ENCODE data around the gene MEIS3.
A peak's percentile ranks its signal among the peaks of the same experiment; 100 is the strongest.

The MEIS3 gene

DNA sequence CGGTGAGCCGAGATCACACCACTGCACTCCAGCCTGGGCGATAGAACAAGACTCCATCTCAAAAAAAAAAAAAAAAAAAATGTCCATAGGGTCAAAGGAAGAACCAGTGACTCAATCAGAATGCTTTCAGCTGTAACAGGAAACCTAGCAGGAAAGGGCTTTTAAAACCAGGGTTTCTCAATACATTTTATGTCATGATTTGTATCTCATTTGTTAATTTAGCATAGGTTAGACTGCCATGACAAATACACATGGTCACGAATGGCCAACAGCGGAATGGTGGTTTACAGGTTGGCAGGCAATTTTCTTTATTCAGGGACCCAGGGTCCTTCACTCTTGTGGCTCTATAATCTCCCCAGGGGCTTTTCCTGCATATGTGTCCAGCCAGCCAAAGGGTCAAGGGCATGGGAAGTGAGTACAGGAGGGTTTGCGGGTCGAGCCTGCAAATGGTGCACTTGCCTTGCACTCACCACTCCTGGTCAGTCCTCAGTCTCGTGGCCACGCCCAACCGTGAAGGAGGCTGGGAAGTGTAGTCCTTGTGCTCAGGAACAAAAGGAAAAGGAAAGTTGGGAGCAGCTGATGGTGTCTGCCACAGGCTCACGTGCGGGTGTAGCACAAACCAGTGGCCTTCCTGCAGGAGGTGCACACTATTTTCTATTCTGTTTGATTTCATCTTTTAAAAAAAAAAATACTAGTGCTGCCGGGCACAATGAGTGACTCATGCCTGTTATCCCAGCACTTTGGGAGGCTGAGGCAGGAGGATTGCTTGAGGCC, 55.4 kb downstream of the MEIS3 start:
- DNase-seq (ENCODE audit: low read depth): peak; percentile 78
- H3K4me3 ChIP-seq (ENCODE audit: control insufficient read depth, low read depth, low read length): no peak overlapping the region
- TF ChIP-seq, protein P1, sequence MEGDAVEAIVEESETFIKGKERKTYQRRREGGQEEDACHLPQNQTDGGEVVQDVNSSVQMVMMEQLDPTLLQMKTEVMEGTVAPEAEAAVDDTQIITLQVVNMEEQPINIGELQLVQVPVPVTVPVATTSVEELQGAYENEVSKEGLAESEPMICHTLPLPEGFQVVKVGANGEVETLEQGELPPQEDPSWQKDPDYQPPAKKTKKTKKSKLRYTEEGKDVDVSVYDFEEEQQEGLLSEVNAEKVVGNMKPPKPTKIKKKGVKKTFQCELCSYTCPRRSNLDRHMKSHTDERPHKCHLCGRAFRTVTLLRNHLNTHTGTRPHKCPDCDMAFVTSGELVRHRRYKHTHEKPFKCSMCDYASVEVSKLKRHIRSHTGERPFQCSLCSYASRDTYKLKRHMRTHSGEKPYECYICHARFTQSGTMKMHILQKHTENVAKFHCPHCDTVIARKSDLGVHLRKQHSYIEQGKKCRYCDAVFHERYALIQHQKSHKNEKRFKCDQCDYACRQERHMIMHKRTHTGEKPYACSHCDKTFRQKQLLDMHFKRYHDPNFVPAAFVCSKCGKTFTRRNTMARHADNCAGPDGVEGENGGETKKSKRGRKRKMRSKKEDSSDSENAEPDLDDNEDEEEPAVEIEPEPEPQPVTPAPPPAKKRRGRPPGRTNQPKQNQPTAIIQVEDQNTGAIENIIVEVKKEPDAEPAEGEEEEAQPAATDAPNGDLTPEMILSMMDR (conservative IDR thresholded peaks at IDR 0.05; ENCODE audit: control insufficient read depth, insufficient read depth, low read depth, low read length): no peak

DNA sequence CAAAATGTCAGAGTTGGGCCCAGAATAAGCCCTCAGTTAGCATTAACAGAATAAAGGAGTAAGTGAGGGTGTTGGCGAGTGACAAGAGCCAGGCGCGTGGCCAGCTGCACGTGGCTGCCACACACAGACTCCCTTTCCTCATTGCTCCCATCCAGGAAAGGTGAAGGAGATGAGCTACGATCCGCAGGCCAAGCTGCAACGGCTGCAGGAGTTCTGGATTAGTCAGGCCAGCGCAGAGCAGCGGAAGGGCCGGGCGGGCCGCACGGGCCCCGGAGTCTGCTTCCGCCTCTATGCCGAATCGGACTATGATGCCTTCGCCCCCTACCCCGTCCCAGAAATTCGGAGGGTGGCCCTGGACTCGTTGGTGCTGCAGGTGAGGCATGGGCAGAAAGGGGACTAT, 57.0 kb downstream of the MEIS3 start:
- TF ChIP-seq, protein P1 (conservative IDR thresholded peaks at IDR 0.05; ENCODE audit: control insufficient read depth, insufficient read depth, low read depth, low read length): no peak
- no peak overlapping the region for H3K4me3 ChIP-seq (ENCODE audit: control insufficient read depth, low read depth, low read length)
- DNase-seq (ENCODE audit: low read depth): no peak

DNA sequence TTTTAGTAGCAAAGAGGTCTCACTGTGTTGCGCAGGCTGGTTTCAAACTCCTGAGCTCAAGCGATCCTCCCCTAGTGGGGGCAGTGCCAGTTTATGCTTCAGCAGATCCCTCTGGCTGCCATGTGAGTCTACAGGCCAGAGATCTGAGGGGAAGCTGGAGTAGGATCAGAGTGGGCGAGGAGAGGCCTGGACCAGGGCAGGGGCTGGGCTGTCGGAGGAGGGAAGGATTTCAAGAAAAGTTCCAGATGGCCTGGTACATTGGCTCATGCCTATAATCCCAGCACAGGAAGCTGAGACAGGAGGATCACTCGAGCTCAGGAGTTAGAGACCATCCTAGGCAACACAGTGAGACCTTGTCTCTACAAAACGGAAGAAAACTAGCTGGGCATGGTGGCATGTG, 60.4 kb downstream of the MEIS3 start:
- no peak overlapping the region for H3K4me3 ChIP-seq (ENCODE audit: control insufficient read depth, low read depth, low read length)
- DNase-seq (ENCODE audit: low read depth): no peak
- TF ChIP-seq, protein P1 (conservative IDR thresholded peaks at IDR 0.05; ENCODE audit: control insufficient read depth, insufficient read depth, low read depth, low read length): no peak

DNA sequence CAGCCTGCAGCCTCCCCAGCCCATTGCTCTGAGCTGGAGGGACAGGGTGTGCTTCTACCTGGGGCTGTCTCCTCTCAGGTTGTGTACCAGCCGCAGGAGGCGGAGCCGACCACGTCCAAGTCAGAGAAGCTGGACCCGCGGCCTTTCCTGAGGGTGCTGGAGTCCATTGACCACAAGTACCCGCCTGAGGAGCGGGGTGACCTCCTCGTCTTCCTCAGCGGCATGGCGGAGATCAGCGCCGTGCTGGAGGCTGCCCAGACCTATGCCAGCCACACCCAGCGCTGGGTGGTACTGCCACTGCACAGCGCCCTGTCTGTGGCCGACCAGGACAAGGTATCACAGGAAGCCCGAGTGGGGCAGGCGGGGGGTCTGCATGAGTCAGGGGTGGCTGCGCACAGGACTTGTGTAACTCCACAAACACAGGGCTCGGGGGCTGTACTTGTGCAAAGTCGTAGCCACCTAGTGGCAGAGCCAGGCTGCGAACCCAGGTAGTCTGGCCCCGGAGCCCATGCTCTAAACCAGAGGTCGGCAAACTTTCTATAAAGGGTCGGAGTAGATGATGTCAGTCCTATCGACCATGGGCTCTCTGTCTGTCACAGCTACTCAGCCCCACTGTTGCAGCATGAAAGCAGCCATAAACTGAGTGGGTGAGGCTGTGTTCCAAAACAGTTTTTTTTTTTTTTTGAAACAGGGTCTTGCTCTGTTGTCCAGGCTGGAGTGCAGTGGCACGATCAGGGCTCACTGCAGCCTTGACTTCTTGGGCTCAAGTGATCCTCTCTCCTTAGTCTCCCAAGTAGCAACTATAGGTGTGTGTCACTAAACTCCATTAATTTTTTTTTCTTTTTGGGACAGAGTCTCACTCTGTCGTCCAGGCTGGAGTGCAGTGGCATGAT, 61.3 kb downstream of the MEIS3 start:
- H3K4me3 ChIP-seq (ENCODE audit: control insufficient read depth, low read depth, low read length): no peak overlapping the region
- peak; percentile 14 for DNase-seq (ENCODE audit: low read depth)
- TF ChIP-seq, protein P1 (conservative IDR thresholded peaks at IDR 0.05; ENCODE audit: control insufficient read depth, insufficient read depth, low read depth, low read length): peak; percentile 16

DNA sequence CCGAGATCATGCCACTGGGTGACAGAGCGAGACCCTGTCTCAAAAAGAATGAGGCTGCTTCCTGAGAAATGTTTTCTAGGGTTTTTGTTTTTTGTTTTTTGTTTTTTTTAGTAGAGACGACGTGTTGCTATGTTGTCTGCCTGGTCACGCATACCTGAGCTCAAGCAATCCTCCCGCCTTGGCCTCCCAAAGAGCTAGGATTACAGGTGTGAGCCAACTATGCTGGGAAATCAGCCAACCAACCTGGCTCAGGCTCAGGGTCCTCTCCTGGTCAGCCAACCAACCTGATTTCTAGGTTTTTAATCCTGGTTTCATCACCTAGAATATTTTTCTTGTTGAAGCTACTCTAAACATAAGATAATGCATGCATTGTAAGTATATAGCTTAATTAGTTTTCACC, 62.4 kb downstream of the MEIS3 start:
- TF ChIP-seq, protein P1 (conservative IDR thresholded peaks at IDR 0.05; ENCODE audit: control insufficient read depth, insufficient read depth, low read depth, low read length): no peak
- no peak overlapping the region for H3K4me3 ChIP-seq (ENCODE audit: control insufficient read depth, low read depth, low read length)
- DNase-seq (ENCODE audit: low read depth): no peak

DNA sequence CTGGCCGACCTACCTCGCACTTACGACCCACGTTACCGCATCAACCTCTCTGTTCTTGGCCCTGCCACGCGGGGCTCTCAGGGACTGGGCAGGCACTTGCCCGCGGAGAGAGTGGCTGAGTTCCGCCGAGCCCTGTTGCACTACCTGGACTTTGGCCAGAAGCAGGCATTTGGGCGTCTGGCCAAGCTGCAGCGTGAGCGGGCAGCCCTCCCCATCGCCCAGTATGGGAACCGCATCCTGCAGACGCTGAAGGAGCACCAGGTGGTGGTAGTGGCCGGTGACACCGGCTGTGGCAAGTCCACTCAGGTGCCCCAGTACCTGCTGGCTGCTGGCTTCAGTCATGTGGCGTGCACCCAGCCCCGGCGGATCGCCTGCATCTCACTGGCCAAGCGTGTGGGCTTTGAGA, 66.0 kb downstream of the MEIS3 start:
- DNase-seq (ENCODE audit: low read depth): no peak
- TF ChIP-seq, protein P1 (conservative IDR thresholded peaks at IDR 0.05; ENCODE audit: control insufficient read depth, insufficient read depth, low read depth, low read length): no peak
- no peak overlapping the region for H3K4me3 ChIP-seq (ENCODE audit: control insufficient read depth, low read depth, low read length)
